ENCODE measurements around the gene DPEP2.

DNA sequence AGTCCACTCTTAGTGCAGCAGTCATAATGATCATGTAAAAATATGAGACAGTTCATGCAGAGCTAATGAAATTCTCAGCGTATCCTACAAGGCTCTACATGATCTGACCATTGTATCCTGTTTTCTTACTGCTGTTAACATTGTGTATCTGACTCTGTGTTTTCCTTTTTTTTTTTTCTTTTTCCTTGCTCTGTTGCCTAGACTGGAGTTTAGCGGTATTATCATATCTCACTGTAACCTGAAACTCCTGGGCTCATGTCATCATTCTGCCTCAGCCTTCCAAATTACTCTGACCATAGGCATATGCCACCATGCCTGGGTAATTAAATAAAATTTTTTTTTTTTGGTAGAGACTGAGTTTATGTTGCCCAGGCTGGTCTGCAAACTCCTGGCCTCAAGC, 35.9 kb upstream of the DPEP2 start:
- no peak for TF ChIP-seq EZH2 (IDR thresholded peaks at IDR 0.05; ENCODE audit: insufficient read depth, low read length)
- TF ChIP-seq CTCF (IDR thresholded peaks at IDR 0.05; ENCODE audit: insufficient read depth, low read depth, low read length) = no peak
